Neural progenitor cell (in vitro differentiated cells): ENCODE measurements around the gene FASTKD1. TPM values are rescaled to one million over a fixed set of nuclear protein-coding genes. Genes with fewer than 3 reads are reported as not detected.
A peak's percentile ranks its signal among the peaks of the same experiment; 100 is the strongest.

ENCODE experiments used
- DNase-seq: peaks from one replicate; pipeline ENCODE4 v3.0.0-alpha.2; 2016; ENCODE audit warnings: low spot score
- H2AFZ ChIP-seq: fragments of 200-600 bp; sonication (generic); replicated peaks from 2 replicates; pipeline ENCODE4 v1.6.1; 2016; ENCODE audit warnings: antibody characterized with exemption
- H3F3A ChIP-seq: fragments of 200-600 bp; sonication (generic); 2 replicates; pipeline ENCODE4 v1.6.1; 2016; ENCODE audit warnings: antibody characterized with exemption, low read depth
- H3K27ac ChIP-seq: fragments of 200-600 bp; sonication (generic); 2 replicates; pipeline ENCODE4 v1.5.1; 2016; ENCODE audit warnings: mild to moderate bottlenecking
- H3K27me3 ChIP-seq: fragments of 200-600 bp; sonication (generic); 2 replicates; pipeline ENCODE4 v1.6.1; 2016; ENCODE audit warnings: mild to moderate bottlenecking, moderate library complexity
- H3K36me3 ChIP-seq: fragments of 200-600 bp; sonication (generic); 2 replicates; pipeline ENCODE4 v1.5.1; 2016
- H3K4me1 ChIP-seq: fragments of 200-600 bp; sonication (generic); 2 replicates; pipeline ENCODE4 v1.6.1; 2016; ENCODE audit warnings: mixed run types
- H3K4me2 ChIP-seq: fragments of 200-600 bp; sonication (generic); 2 replicates; pipeline ENCODE4 v1.6.1; 2016
- H3K4me3 ChIP-seq: fragments of 200-600 bp; sonication (generic); 2 replicates; pipeline ENCODE4 v1.5.1; 2016
- H3K79me2 ChIP-seq: fragments of 200-600 bp; sonication (generic); 2 replicates; pipeline ENCODE4 v1.6.1; 2016; ENCODE audit warnings: low read depth
- H3K9ac ChIP-seq: fragments of 200-600 bp; sonication (generic); 2 replicates; pipeline ENCODE4 v1.6.1; 2016
- H3K9me3 ChIP-seq: fragments of 200-600 bp; sonication (generic); 2 replicates; pipeline ENCODE4 v1.5.1; 2016; ENCODE audit warnings: low read depth
- H4K20me1 ChIP-seq: fragments of 200-600 bp; sonication (generic); 2 replicates; pipeline ENCODE4 v1.6.1; 2016; ENCODE audit warnings: low read depth
- H3K27ac Mint-ChIP-seq: 3 replicates; pipeline ENCODE4 v1.8.0; 2021; ENCODE audit warnings: mixed read lengths
- H3K27me3 Mint-ChIP-seq: 2 replicates; pipeline ENCODE4 v1.8.0; 2022; ENCODE audit warnings: low read depth, mild to moderate bottlenecking, inconsistent platforms, moderate library complexity, mixed read lengths; ENCODE audit not compliant: insufficient read depth
- H3K36me3 Mint-ChIP-seq: 3 replicates; pipeline ENCODE4 v1.8.0; 2021; ENCODE audit warnings: mixed read lengths
- H3K4me1 Mint-ChIP-seq: 3 replicates; pipeline ENCODE4 v1.8.0; 2021; ENCODE audit warnings: mixed read lengths
- H3K4me3 Mint-ChIP-seq: 3 replicates; pipeline ENCODE4 v1.8.0; 2021; ENCODE audit warnings: mild to moderate bottlenecking, moderate library complexity, mixed read lengths
- H3K9me3 Mint-ChIP-seq: 3 replicates; pipeline ENCODE4 v1.8.0; 2020; ENCODE audit warnings: mixed read lengths
- CTCF ChIP-seq: fragments of 200-600 bp; sonication (generic); IDR thresholded peaks from 2 replicates; pipeline ENCODE4 v1.5.1; 2017; ENCODE audit warnings: antibody characterized with exemption, mild to moderate bottlenecking
- EZH2 ChIP-seq: fragments of 200-600 bp; sonication (generic); IDR thresholded peaks from 2 replicates; pipeline ENCODE4 v1.6.1; 2017; ENCODE audit warnings: antibody characterized with exemption, mild to moderate bottlenecking, moderate library complexity
- EZH2phosphoT487 ChIP-seq: fragments of 200-600 bp; sonication (generic); IDR thresholded peaks from 2 replicates; pipeline ENCODE4 v1.6.1; 2017; ENCODE audit warnings: antibody characterized with exemption
- total RNA-seq: library from RNA; depleted of rRNA; stranded (reverse); fragments of >200 nt; gene quantifications from 2 replicates; pipeline ENCODE4 v1.2.3, GENCODE V29; 2015; ENCODE audit warnings: low replicate concordance

FASTKD1 gene
- total RNA-seq, 1 donor from 2014 or later, result 60.3 TPM

DNA sequence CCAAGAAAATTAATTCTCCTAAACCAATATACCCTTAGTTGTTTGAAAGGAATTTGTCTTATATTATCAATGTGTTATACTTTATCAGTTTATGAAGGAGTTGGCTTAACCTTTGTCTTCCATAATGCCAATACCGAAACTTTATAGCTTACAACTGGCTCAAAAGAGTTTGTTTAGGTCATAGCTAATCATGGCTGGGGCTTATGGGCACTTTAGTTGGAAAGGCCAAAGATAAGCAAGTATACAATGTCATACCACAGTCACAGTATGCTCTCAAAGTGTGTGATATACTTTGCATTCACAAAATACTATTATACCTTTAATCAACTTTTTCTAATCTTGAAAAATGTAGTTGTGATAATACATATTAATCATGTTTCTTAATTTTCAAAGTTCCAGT lies 61.8 kb downstream of the FASTKD1 start:
- DNase-seq, result no peak
- no peak for TF ChIP-seq EZH2phosphoT487
- TF ChIP-seq EZH2, result no peak
- no peak for TF ChIP-seq CTCF
- Mint-ChIP-seq H3K9me3 (peaks cover 2% of the 10 kb centered on the region), H3K27me3 (no peaks in the 10 kb centered on the region), H3K4me3 (no peak overlapping the region), H3K4me1 (peaks cover 33% of the 10 kb centered on the region), H3K27ac (no peak overlapping the region), H3K36me3 (peaks cover 5% of the 10 kb centered on the region)
- Histone ChIP-seq H3K9ac (no peak overlapping the region), H2AFZ (no peak overlapping the region), H3K36me3 (no peaks in the 10 kb centered on the region), H3F3A (peaks cover 9% of the 10 kb centered on the region), H3K27ac (no peak overlapping the region), H3K79me2 (no peaks in the 10 kb centered on the region), H3K9me3 (no peaks in the 10 kb centered on the region), H4K20me1 (no peaks in the 10 kb centered on the region), H3K4me2 (no peak overlapping the region), H3K27me3 (no peaks in the 10 kb centered on the region), H3K4me1 (peaks cover 19% of the 10 kb centered on the region), H3K4me3 (no peak overlapping the region)

GRCh38 chr2:169510496-169510895 lies 63.2 kb downstream of the FASTKD1 start:
- no peak overlapping the region for H3K27ac ChIP-seq
- H3K27me3 Mint-ChIP-seq, result no peaks in the 10 kb centered on the region
- H3K36me3 ChIP-seq, result no peaks in the 10 kb centered on the region
- no peaks in the 10 kb centered on the region for H4K20me1 ChIP-seq
- TF ChIP-seq EZH2 (no peak), CTCF (no peak), EZH2phosphoT487 (no peak)
- peaks cover 33% of the 10 kb centered on the region for H3K4me1 Mint-ChIP-seq
- H3K27ac Mint-ChIP-seq, result no peak overlapping the region
- DNase-seq, result no peak
- no peaks in the 10 kb centered on the region for H3K9me3 ChIP-seq
- peaks cover 5% of the 10 kb centered on the region for H3K36me3 Mint-ChIP-seq
- H3K9me3 Mint-ChIP-seq, result peaks cover 2% of the 10 kb centered on the region
- H3K4me1 ChIP-seq, result peaks cover 19% of the 10 kb centered on the region
- H2AFZ ChIP-seq, result no peak overlapping the region
- no peak overlapping the region for H3K9ac ChIP-seq
- H3F3A ChIP-seq, result peaks cover 9% of the 10 kb centered on the region
- H3K4me3 ChIP-seq, result no peak overlapping the region
- H3K4me3 Mint-ChIP-seq, result no peak overlapping the region
- H3K27me3 ChIP-seq, result no peaks in the 10 kb centered on the region
- no peak overlapping the region for H3K4me2 ChIP-seq
- no peaks in the 10 kb centered on the region for H3K79me2 ChIP-seq

- H3K27me3 Mint-ChIP-seq, result no peaks in the 10 kb centered on the region
- no peaks in the 10 kb centered on the region for H3K27me3 ChIP-seq
- no peak for DNase-seq
- H3K4me2 ChIP-seq, result peak overlapping the region; percentile 60
- H3K27ac Mint-ChIP-seq, result no peak overlapping the region
- peaks cover 33% of the 10 kb centered on the region for H3K4me1 Mint-ChIP-seq
- H3K27ac ChIP-seq, result peak overlapping the region; percentile 26
- H3K9ac ChIP-seq, result no peak overlapping the region
- H3K36me3 ChIP-seq, result no peaks in the 10 kb centered on the region
- peaks cover 9% of the 10 kb centered on the region for H3F3A ChIP-seq
- peak overlapping the region; percentile 55 for H2AFZ ChIP-seq
- peaks cover 19% of the 10 kb centered on the region for H3K4me1 ChIP-seq
- no peaks in the 10 kb centered on the region for H3K79me2 ChIP-seq
- H3K9me3 Mint-ChIP-seq, result peaks cover 2% of the 10 kb centered on the region
- H3K4me3 Mint-ChIP-seq, result no peak overlapping the region
- H4K20me1 ChIP-seq, result no peaks in the 10 kb centered on the region
- H3K36me3 Mint-ChIP-seq, result peaks cover 5% of the 10 kb centered on the region
- H3K9me3 ChIP-seq, result no peaks in the 10 kb centered on the region
- TF ChIP-seq EZH2phosphoT487, result no peak
- no peak for TF ChIP-seq EZH2
- no peak for TF ChIP-seq CTCF
- peak overlapping the region; percentile 13 for H3K4me3 ChIP-seq
Observed at GRCh38 chr2:169509955-169510354, 63.7 kb downstream of the FASTKD1 start.
